Measurements from ENCODE around the gene PLEKHS1.

GRCh38 chr10:113732160-113732881, 19.2 kb upstream of the PLEKHS1 start:
- TF ChIP-seq CTCF (IDR thresholded peaks at IDR 0.05) (no peak), POLR2A (IDR thresholded peaks at IDR 0.05) (no peak)
